GM19193 (cell line): Measurements from ENCODE around the gene DNAJA4.

Experiments
- POLR2A ChIP-seq: IDR thresholded peaks from 4 replicates; pipeline ENCODE4 v1.6.1; 2011; ENCODE audit not compliant: insufficient read depth, insufficient read length; ENCODE audit errors: extremely low read depth

Gene DNAJA4

DNA sequence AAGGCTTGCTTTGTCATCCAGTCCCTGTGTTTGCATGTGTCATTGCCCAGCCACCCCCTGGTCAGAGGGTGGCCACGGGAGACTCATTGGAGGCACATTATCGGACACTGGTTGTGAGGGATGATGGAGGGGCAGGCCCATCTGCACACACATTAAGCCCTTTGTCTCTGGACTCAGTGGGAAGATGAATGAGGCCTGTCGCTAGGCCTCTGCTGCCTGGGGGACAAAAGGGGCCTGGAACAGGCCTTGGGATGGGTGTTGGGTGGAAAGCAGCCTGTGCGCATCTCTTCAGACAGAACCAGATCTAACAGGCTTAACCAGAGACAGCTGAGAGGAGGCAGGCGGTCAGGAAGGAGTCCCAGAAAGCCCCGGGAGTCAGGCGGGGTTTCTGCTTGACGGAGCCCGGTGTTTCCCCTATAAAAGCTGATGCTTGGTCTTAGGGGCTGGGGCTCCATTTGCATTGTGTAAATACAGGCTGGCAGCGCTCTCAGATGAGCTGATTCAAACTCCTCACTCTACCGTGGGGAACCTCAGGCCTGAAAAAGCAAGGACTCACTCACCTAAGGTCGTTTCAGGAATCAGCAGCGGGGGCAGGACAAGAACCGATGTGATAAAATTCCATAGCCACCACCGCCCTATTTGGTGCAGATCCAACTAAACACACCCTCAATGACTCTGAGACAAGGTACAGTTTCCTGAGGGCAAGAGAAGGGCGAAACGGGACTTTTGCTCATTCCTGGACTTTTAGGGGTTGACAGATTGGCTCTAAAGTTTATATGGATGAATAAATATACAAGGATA is 52.1 kb downstream of the DNAJA4 start:
- no peak for TF ChIP-seq POLR2A

DNA sequence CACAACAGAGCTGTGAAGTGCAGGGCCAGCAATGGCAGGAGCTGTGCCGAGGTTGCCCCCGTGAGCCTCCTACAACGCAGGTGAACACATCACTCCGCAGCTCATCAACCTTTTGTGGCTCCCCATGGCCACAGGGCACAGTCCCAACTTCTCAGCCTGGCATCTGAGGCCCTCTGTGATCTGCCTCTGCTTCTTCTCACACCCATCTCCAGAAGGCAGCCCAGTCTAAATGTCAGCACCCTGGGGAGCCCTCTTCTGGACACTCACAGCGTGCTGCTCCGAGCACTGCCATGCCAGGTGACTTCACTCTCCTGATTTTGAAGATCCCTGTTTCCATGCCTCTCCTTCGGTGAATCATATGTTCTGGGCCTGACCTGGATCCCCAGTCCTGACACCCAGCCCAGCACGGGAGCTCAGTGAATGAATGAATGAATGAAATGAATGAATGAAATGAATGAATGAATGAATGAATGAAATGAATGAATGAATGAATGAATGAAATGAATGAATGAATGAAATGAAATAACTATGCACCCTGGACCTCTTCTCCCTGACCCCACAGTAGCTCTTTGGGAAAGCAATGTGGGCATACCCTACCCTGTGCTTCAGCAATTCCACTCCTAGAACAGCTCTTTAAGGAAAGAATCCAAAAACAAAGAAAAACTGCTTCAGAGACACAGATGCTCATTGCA is 52.9 kb downstream of the DNAJA4 start:
- no peak for TF ChIP-seq POLR2A

DNA sequence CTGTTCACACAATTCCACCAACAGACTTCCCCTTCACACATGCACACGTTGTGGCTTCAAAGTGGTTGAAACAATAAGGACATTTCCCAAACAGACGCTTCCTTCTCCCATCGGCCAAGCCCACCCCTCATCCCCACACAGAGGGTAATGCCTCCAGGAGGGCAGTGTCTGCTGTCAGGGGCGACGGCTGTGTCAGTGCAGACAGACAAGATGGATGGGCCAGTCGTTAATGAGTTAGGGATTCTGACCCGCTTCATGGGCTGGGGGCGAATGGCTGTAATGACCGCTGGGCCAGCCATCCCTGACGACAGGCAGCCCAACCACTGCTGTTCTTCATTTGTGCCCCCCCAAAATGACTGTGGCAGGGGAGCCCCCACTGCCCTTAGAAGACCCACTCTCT is 55.2 kb downstream of the DNAJA4 start:
- no peak for TF ChIP-seq POLR2A

GRCh38 chr15:78320183-78320582 is 55.8 kb downstream of the DNAJA4 start:
- no peak for TF ChIP-seq POLR2A

DNA sequence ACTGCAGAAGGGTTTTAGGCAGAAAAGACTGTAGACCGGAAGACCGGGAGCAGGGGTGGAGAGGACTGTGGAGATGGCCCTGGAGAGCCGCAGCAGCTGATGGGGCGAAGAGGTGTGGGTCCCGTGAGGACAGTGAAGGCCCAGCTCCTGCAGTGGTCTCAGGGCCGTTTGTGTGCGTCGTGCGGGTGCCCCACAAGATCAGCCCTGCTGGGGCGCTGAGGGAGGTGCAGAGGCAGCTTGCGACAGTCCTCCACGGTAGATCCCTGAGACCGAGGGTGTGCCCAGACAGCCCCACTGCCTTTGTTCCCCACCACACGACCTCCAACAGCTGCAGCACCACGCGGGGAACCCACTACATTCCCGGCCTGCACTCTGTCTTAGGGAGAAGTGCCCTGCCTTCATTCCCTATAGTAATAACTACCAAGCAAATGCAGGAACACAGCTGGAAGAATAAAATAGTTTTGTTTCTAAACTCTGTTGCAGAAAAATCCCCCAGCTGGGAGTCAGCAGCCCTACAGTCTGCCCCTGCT is 56.7 kb downstream of the DNAJA4 start:
- TF ChIP-seq POLR2A = no peak

- no peak for TF ChIP-seq POLR2A
Measured at GRCh38 chr15:78321786-78322185, 57.4 kb downstream of the DNAJA4 start.

- no peak for TF ChIP-seq POLR2A
Measured at GRCh38 chr15:78322243-78322642, 57.9 kb downstream of the DNAJA4 start.

- no peak for TF ChIP-seq POLR2A
Measured at GRCh38 chr15:78322724-78323521, 58.6 kb downstream of the DNAJA4 start.

GRCh38 chr15:78323693-78324092 is 59.3 kb downstream of the DNAJA4 start:
- TF ChIP-seq POLR2A = no peak

- TF ChIP-seq POLR2A = no peak
Measured at GRCh38 chr15:78324144-78324543, 59.8 kb downstream of the DNAJA4 start.

- TF ChIP-seq POLR2A = no peak
Measured at GRCh38 chr15:78325092-78325843, 60.9 kb downstream of the DNAJA4 start.

DNA sequence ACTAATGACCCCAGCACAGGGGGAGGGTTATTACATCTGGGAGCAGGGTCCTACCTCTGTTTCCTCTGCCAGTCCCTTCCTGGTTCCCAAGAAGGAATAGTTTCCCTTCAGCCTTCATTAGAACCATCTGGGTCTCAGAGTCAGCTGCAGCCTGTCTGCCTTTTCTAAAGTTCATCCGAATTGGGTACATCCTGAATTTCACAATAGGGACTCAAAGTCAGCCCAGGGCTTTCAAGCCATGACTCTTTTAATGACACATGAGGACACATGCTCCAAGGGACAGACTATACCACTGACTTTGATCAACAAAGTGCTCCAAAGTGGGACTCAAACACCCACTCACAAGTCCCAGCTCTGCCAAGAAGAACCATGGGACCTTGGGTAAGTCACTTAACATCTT is 63.1 kb downstream of the DNAJA4 start:
- no peak for TF ChIP-seq POLR2A

- TF ChIP-seq POLR2A = no peak
Measured at GRCh38 chr15:78329625-78330024, 65.3 kb downstream of the DNAJA4 start.
